ENCODE measurements around the gene FBN3.

Gene FBN3

GRCh38 chr19:8120636-8121480 is 28.5 kb downstream of the FBN3 start:
- Histone ChIP-seq H3K9me3 (ENCODE audit: control insufficient read depth in 5 of 5, low read length in 5 of 5) (peaks cover 0 to 2% (median 0%) of the 10 kb centered on the region in 5 donors), H3K4me3 (ENCODE audit: low read depth in 1 of 5, low read length in 5 of 5) (no peak overlapping the region), H3K27me3 (ENCODE audit: control insufficient read depth in 5 of 5, insufficient read depth in 4 of 5, low read length in 5 of 5) (peaks cover 0 to 6% (median 0%) of the 10 kb centered on the region in 5 donors), H3K4me1 (ENCODE audit: control insufficient read depth in 5 of 5, insufficient read depth in 5 of 5, low read length in 5 of 5) (no peaks in the 10 kb centered on the region), H3K9ac (ENCODE audit: low read length in 5 of 5) (no peak overlapping the region), H3K27ac (ENCODE audit: low read depth, low read length) (no peak overlapping the region), H3K36me3 (ENCODE audit: control insufficient read depth in 5 of 5, insufficient read depth in 5 of 5, low read length in 5 of 5) (no peaks in the 10 kb centered on the region)

GRCh38 chr19:8117991-8118390 is 31.4 kb downstream of the FBN3 start:
- Histone ChIP-seq H3K9me3 (ENCODE audit: control insufficient read depth in 5 of 5, low read length in 5 of 5) (peaks cover 0 to 2% (median 0%) of the 10 kb centered on the region in 5 donors), H3K27ac (ENCODE audit: low read depth, low read length) (no peak overlapping the region), H3K4me1 (ENCODE audit: control insufficient read depth in 5 of 5, insufficient read depth in 5 of 5, low read length in 5 of 5) (no peaks in the 10 kb centered on the region), H3K36me3 (ENCODE audit: control insufficient read depth in 5 of 5, insufficient read depth in 5 of 5, low read length in 5 of 5) (no peaks in the 10 kb centered on the region), H3K4me3 (ENCODE audit: low read depth in 1 of 5, low read length in 5 of 5) (no peak overlapping the region), H3K27me3 (ENCODE audit: control insufficient read depth in 5 of 5, insufficient read depth in 4 of 5, low read length in 5 of 5) (peaks cover 0 to 3% (median 0%) of the 10 kb centered on the region in 5 donors), H3K9ac (ENCODE audit: low read length in 5 of 5) (no peak overlapping the region)

GRCh38 chr19:8116437-8117293 is 32.7 kb downstream of the FBN3 start:
- Histone ChIP-seq H3K27ac (ENCODE audit: low read depth, low read length) (no peak overlapping the region), H3K9me3 (ENCODE audit: control insufficient read depth in 5 of 5, low read length in 5 of 5) (peaks cover 0 to 2% (median 0%) of the 10 kb centered on the region in 5 donors), H3K9ac (ENCODE audit: low read length in 5 of 5) (no peak overlapping the region), H3K4me1 (ENCODE audit: control insufficient read depth in 5 of 5, insufficient read depth in 5 of 5, low read length in 5 of 5) (no peaks in the 10 kb centered on the region), H3K27me3 (ENCODE audit: control insufficient read depth in 5 of 5, insufficient read depth in 4 of 5, low read length in 5 of 5) (peaks cover 0 to 3% (median 0%) of the 10 kb centered on the region in 5 donors), H3K4me3 (ENCODE audit: low read depth in 1 of 5, low read length in 5 of 5) (no peak overlapping the region), H3K36me3 (ENCODE audit: control insufficient read depth in 5 of 5, insufficient read depth in 5 of 5, low read length in 5 of 5) (no peaks in the 10 kb centered on the region)

- H3K4me1 ChIP-seq (ENCODE audit: control insufficient read depth in 5 of 5, insufficient read depth in 5 of 5, low read length in 5 of 5): no peaks in the 10 kb centered on the region
- peaks cover 0 to 5% (median 0%) of the 10 kb centered on the region in 5 donors for H3K27me3 ChIP-seq (ENCODE audit: control insufficient read depth in 5 of 5, insufficient read depth in 4 of 5, low read length in 5 of 5)
- peaks cover 0 to 2% (median 0%) of the 10 kb centered on the region in 5 donors for H3K9me3 ChIP-seq (ENCODE audit: control insufficient read depth in 5 of 5, low read length in 5 of 5)
- no peaks in the 10 kb centered on the region for H3K36me3 ChIP-seq (ENCODE audit: control insufficient read depth in 5 of 5, insufficient read depth in 5 of 5, low read length in 5 of 5)
- no peak overlapping the region for H3K4me3 ChIP-seq (ENCODE audit: low read depth in 1 of 5, low read length in 5 of 5)
- no peak overlapping the region for H3K9ac ChIP-seq (ENCODE audit: low read length in 5 of 5)
- no peak overlapping the region for H3K27ac ChIP-seq (ENCODE audit: low read depth, low read length)
Observed at GRCh38 chr19:8115805-8116396, 33.5 kb downstream of the FBN3 start.

GRCh38 chr19:8113017-8113416 is 36.4 kb downstream of the FBN3 start:
- Histone ChIP-seq H3K27me3 (ENCODE audit: control insufficient read depth in 5 of 5, insufficient read depth in 4 of 5, low read length in 5 of 5) (peaks cover 2 to 13% (median 7%) of the 10 kb centered on the region in 5 donors), H3K9me3 (ENCODE audit: control insufficient read depth in 5 of 5, low read length in 5 of 5) (peaks cover 0 to 12% (median 0%) of the 10 kb centered on the region in 5 donors), H3K27ac (ENCODE audit: low read depth, low read length) (no peak overlapping the region), H3K4me3 (ENCODE audit: low read depth in 1 of 5, low read length in 5 of 5) (no peak overlapping the region), H3K36me3 (ENCODE audit: control insufficient read depth in 5 of 5, insufficient read depth in 5 of 5, low read length in 5 of 5) (no peaks in the 10 kb centered on the region), H3K9ac (ENCODE audit: low read length in 5 of 5) (no peak overlapping the region), H3K4me1 (ENCODE audit: control insufficient read depth in 5 of 5, insufficient read depth in 5 of 5, low read length in 5 of 5) (no peaks in the 10 kb centered on the region)

GRCh38 chr19:8111376-8111775 is 38.0 kb downstream of the FBN3 start:
- H3K4me3 ChIP-seq (ENCODE audit: low read depth in 1 of 5, low read length in 5 of 5): no peak overlapping the region
- H3K4me1 ChIP-seq (ENCODE audit: control insufficient read depth in 5 of 5, insufficient read depth in 5 of 5, low read length in 5 of 5): no peaks in the 10 kb centered on the region

GRCh38 chr19:8110931-8111330 is 38.5 kb downstream of the FBN3 start:
- Histone ChIP-seq H3K27ac (ENCODE audit: low read depth, low read length) (no peak overlapping the region), H3K9me3 (ENCODE audit: control insufficient read depth in 5 of 5, low read length in 5 of 5) (peaks cover 0 to 17% (median 0%) of the 10 kb centered on the region in 5 donors), H3K4me3 (ENCODE audit: low read depth in 1 of 5, low read length in 5 of 5) (no peak overlapping the region), H3K36me3 (ENCODE audit: control insufficient read depth in 5 of 5, insufficient read depth in 5 of 5, low read length in 5 of 5) (no peaks in the 10 kb centered on the region), H3K27me3 (ENCODE audit: control insufficient read depth in 5 of 5, insufficient read depth in 4 of 5, low read length in 5 of 5) (peaks cover 2 to 18% (median 8%) of the 10 kb centered on the region in 5 donors), H3K9ac (ENCODE audit: low read length in 5 of 5) (no peak overlapping the region), H3K4me1 (ENCODE audit: control insufficient read depth in 5 of 5, insufficient read depth in 5 of 5, low read length in 5 of 5) (no peaks in the 10 kb centered on the region)

More at GRCh38 chr19:8111376-8111775, 38.0 kb downstream of the FBN3 start:
- Histone ChIP-seq H3K9ac (ENCODE audit: low read length in 5 of 5) (no peak overlapping the region), H3K36me3 (ENCODE audit: control insufficient read depth in 5 of 5, insufficient read depth in 5 of 5, low read length in 5 of 5) (no peaks in the 10 kb centered on the region), H3K27me3 (ENCODE audit: control insufficient read depth in 5 of 5, insufficient read depth in 4 of 5, low read length in 5 of 5) (peaks cover 2 to 18% (median 8%) of the 10 kb centered on the region in 5 donors), H3K9me3 (ENCODE audit: control insufficient read depth in 5 of 5, low read length in 5 of 5) (peaks cover 0 to 17% (median 0%) of the 10 kb centered on the region in 5 donors), H3K27ac (ENCODE audit: low read depth, low read length) (no peak overlapping the region)

GRCh38 chr19:8109890-8110662 is 39.3 kb downstream of the FBN3 start:
- no peaks in the 10 kb centered on the region for H3K4me1 ChIP-seq (ENCODE audit: control insufficient read depth in 5 of 5, insufficient read depth in 5 of 5, low read length in 5 of 5)
- H3K4me3 ChIP-seq (ENCODE audit: low read depth in 1 of 5, low read length in 5 of 5): no peak overlapping the region
- H3K36me3 ChIP-seq (ENCODE audit: control insufficient read depth in 5 of 5, insufficient read depth in 5 of 5, low read length in 5 of 5): no peaks in the 10 kb centered on the region
- no peak overlapping the region for H3K27ac ChIP-seq (ENCODE audit: low read depth, low read length)
- peaks cover 0 to 17% (median 0%) of the 10 kb centered on the region in 5 donors for H3K9me3 ChIP-seq (ENCODE audit: control insufficient read depth in 5 of 5, low read length in 5 of 5)
- peaks cover 2 to 17% (median 8%) of the 10 kb centered on the region in 5 donors for H3K27me3 ChIP-seq (ENCODE audit: control insufficient read depth in 5 of 5, insufficient read depth in 4 of 5, low read length in 5 of 5)
- H3K9ac ChIP-seq (ENCODE audit: low read length in 5 of 5): no peak overlapping the region

- no peaks in the 10 kb centered on the region for H3K36me3 ChIP-seq (ENCODE audit: control insufficient read depth in 5 of 5, insufficient read depth in 5 of 5, low read length in 5 of 5)
- H3K9me3 ChIP-seq (ENCODE audit: control insufficient read depth in 5 of 5, low read length in 5 of 5): peaks cover 0 to 17% (median 0%) of the 10 kb centered on the region in 5 donors
- H3K4me1 ChIP-seq (ENCODE audit: control insufficient read depth in 5 of 5, insufficient read depth in 5 of 5, low read length in 5 of 5): no peaks in the 10 kb centered on the region
- no peak overlapping the region for H3K4me3 ChIP-seq (ENCODE audit: low read depth in 1 of 5, low read length in 5 of 5)
- peaks cover 2 to 15% (median 8%) of the 10 kb centered on the region in 5 donors for H3K27me3 ChIP-seq (ENCODE audit: control insufficient read depth in 5 of 5, insufficient read depth in 4 of 5, low read length in 5 of 5)
- no peak overlapping the region for H3K9ac ChIP-seq (ENCODE audit: low read length in 5 of 5)
- no peak overlapping the region for H3K27ac ChIP-seq (ENCODE audit: low read depth, low read length)
Observed at GRCh38 chr19:8109455-8109854, 39.9 kb downstream of the FBN3 start.
